ENCODE data around the gene FHDC1. TPM values are rescaled to one million over a fixed set of nuclear protein-coding genes. Genes with fewer than 3 reads are reported as not detected.

FHDC1 gene
- polyA plus RNA-seq, 2 of the 4 experiments (the other 2 are of a cell fraction): 0.08 to 0.31 TPM

DNA sequence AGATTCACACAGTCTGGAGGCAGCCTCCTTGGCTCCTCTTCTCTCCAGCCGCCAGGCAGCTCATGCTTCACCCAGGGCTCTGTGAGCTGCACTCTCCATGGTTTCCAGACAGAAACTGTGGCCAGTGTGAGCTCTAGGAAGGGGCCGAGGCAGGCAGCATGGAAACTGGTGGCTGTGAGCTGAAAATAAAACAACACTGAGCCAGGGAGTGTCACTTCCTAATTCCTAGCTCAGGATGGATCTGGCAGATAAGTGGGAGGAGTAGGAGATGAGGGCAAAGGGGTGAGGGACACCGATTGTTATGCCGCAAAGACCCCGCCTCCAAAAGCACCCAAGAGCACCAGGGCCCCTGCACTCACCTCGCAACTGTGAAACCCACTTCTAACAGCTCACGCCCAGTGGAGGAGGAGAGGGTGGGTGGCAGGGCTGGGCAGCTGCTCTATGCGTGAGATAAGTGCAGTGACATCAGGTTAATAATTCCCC, 69.8 kb downstream of the FHDC1 start:
- Histone ChIP-seq H3K9me3 (no peaks in the 10 kb centered on the region), H3K4me3 (no peak overlapping the region), H3K27ac (no peak overlapping the region), H3K4me2 (no peak overlapping the region), H3K4me1 (no peaks in the 10 kb centered on the region)
- FAIRE-seq: no peak
- ChIA-PET POLR2A (no interaction called here), CTCF (no interaction called here)
- no peak for DNase-seq (ENCODE audit: low read depth in 1 of 2, low spot score in 1 of 2)
- 58% methylated on average over 7 of the region's 8 CpGs for WGBS (ENCODE audit: missing lambda C conversion rate)
- TF ChIP-seq POLR2A (IDR thresholded peaks at IDR 0.05; ENCODE audit: low read length) (no peak), JUN (IDR thresholded peaks at IDR 0.05) (no peak), PHF8 (IDR thresholded peaks at IDR 0.05; ENCODE audit: borderline replicate concordance, low read depth) (no peak), EP300 (IDR thresholded peaks at IDR 0.05) (no peak), NPAS2 (CRISPR knock-in tag; IDR thresholded peaks at IDR 0.05; ENCODE audit: borderline replicate concordance) (no peak), EHMT2 (IDR thresholded peaks at IDR 0.05; ENCODE audit: low read depth) (no peak), MAZ (IDR thresholded peaks at IDR 0.05; ENCODE audit: borderline replicate concordance, low read depth, low read length) (no peak), SREBF2 (IDR thresholded peaks at IDR 0.05) (no peak), HDAC2 (IDR thresholded peaks at IDR 0.05) (no peak), MYC (IDR thresholded peaks at IDR 0.05; ENCODE audit: borderline replicate concordance, low read length) (no peak)
- TF ChIP-seq, protein P1, sequence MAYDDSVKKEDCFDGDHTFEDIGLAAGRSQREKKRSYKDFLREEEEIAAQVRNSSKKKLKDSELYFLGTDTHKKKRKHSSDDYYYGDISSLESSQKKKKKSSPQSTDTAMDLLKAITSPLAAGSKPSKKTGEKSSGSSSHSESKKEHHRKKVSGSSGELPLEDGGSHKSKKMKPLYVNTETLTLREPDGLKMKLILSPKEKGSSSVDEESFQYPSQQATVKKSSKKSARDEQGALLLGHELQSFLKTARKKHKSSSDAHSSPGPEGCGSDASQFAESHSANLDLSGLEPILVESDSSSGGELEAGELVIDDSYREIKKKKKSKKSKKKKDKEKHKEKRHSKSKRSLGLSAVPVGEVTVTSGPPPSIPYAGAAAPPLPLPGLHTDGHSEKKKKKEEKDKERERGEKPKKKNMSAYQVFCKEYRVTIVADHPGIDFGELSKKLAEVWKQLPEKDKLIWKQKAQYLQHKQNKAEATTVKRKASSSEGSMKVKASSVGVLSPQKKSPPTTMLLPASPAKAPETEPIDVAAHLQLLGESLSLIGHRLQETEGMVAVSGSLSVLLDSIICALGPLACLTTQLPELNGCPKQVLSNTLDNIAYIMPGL (CRISPR knock-in tag; IDR thresholded peaks at IDR 0.05; ENCODE audit: borderline replicate concordance): no peak
- TF ChIP-seq, protein P2, sequence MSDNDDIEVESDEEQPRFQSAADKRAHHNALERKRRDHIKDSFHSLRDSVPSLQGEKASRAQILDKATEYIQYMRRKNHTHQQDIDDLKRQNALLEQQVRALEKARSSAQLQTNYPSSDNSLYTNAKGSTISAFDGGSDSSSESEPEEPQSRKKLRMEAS (IDR thresholded peaks at IDR 0.05): no peak
- TF ChIP-seq, protein P3, sequence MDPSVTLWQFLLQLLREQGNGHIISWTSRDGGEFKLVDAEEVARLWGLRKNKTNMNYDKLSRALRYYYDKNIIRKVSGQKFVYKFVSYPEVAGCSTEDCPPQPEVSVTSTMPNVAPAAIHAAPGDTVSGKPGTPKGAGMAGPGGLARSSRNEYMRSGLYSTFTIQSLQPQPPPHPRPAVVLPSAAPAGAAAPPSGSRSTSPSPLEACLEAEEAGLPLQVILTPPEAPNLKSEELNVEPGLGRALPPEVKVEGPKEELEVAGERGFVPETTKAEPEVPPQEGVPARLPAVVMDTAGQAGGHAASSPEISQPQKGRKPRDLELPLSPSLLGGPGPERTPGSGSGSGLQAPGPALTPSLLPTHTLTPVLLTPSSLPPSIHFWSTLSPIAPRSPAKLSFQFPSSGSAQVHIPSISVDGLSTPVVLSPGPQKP (IDR thresholded peaks at IDR 0.05; ENCODE audit: low read depth, low read length): no peak
- TF ChIP-seq, protein P4, sequence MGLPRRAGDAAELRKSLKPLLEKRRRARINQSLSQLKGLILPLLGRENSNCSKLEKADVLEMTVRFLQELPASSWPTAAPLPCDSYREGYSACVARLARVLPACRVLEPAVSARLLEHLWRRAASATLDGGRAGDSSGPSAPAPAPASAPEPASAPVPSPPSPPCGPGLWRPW (IDR thresholded peaks at IDR 0.05): no peak
- no peak for ATAC-seq

DNA sequence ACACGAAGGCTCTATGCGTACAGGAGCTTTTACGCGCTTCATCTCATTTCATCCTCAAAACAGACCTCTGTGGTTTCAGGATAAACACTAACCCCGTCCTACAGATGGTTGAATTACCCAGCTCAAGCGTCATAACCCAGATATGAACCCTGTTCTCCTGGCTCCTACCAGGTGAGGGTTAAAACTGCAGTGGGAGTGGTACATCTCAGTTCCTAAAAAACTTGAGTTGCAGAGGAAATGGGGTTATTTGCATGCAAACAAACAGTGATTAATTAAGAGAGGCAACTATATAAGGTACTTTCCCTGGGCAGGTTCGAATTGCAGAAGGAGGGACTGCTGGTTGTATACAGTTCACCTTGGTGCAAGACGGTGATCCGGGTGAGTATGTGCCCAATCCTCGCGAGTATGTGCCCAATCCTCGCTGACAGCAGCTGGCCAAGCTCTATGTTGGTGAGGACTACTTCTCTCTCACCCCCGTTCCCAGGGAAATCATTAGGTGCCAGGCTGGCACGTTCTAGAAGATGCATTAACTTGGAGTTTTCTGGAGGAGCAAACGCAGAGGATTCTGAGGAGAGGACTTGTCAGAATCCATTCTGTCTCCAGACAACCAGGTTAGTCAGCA, 72.6 kb downstream of the FHDC1 start:
- no peak overlapping the region for H3K27ac ChIP-seq
- 65% methylated on average over 15 of the region's 15 CpGs for WGBS (ENCODE audit: missing lambda C conversion rate)
- H3K4me1 ChIP-seq: no peaks in the 10 kb centered on the region
- DNase-seq (ENCODE audit: low read depth in 1 of 2, low spot score in 1 of 2) (no peak), ATAC-seq (no peak), FAIRE-seq (no peak)
- no peaks in the 10 kb centered on the region for H3K9me3 ChIP-seq
- TF ChIP-seq JUNB (IDR thresholded peaks at IDR 0.05) (no peak), CBX2 (IDR thresholded peaks at IDR 0.05; ENCODE audit: borderline replicate concordance, low read depth) (no peak), KDM1A (IDR thresholded peaks at IDR 0.05; ENCODE audit: low read depth) (no peak), BHLHE40 (IDR thresholded peaks at IDR 0.05; ENCODE audit: low read depth, low read length) (no peak), RFX5 (IDR thresholded peaks at IDR 0.05) (no peak), HDAC2 (IDR thresholded peaks at IDR 0.05) (no peak), POLR2A (IDR thresholded peaks at IDR 0.05; ENCODE audit: low read length) (no peak), EHF (CRISPR knock-in tag; IDR thresholded peaks at IDR 0.05) (no peak), TP53 (CRISPR knock-in tag; IDR thresholded peaks at IDR 0.05) (no peak), RCOR1 (IDR thresholded peaks at IDR 0.05; ENCODE audit: low read depth, low read length) (no peak), PHF8 (IDR thresholded peaks at IDR 0.05; ENCODE audit: borderline replicate concordance, low read depth) (no peak), RAD21 (conservative IDR thresholded peaks at IDR 0.05 in 1 of 2, IDR thresholded peaks at IDR 0.05 in 1 of 2) (no peak)
- TF ChIP-seq, protein P5, sequence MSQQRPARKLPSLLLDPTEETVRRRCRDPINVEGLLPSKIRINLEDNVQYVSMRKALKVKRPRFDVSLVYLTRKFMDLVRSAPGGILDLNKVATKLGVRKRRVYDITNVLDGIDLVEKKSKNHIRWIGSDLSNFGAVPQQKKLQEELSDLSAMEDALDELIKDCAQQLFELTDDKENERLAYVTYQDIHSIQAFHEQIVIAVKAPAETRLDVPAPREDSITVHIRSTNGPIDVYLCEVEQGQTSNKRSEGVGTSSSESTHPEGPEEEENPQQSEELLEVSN (IDR thresholded peaks at IDR 0.05; ENCODE audit: borderline replicate concordance, low read depth): no peak
- TF ChIP-seq, protein P6, sequence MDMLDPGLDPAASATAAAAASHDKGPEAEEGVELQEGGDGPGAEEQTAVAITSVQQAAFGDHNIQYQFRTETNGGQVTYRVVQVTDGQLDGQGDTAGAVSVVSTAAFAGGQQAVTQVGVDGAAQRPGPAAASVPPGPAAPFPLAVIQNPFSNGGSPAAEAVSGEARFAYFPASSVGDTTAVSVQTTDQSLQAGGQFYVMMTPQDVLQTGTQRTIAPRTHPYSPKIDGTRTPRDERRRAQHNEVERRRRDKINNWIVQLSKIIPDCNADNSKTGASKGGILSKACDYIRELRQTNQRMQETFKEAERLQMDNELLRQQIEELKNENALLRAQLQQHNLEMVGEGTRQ (IDR thresholded peaks at IDR 0.05): no peak
- H3K4me2 ChIP-seq: no peak overlapping the region
- ChIA-PET CTCF (no interaction called here), POLR2A (no interaction called here)
- no peak overlapping the region for H3K4me3 ChIP-seq

Data from A549 (cell line).